Neural cell (in vitro differentiated cells): ENCODE results near the gene P2RX6.

Source experiments
- CTCF ChIP-seq: fragments of 450-650 bp; IDR thresholded peaks from 2 replicates; pipeline ENCODE4 v1.5.1; 2014; ENCODE audit warnings: antibody characterized with exemption, mild to moderate bottlenecking, moderate library complexity; ENCODE audit not compliant: poor library complexity, severe bottlenecking
- EP300 ChIP-seq: fragments of 450-650 bp; conservative IDR thresholded peaks from 2 replicates; pipeline ENCODE4 v1.6.1; 2014; ENCODE audit warnings: antibody characterized with exemption, mild to moderate bottlenecking, moderate library complexity; ENCODE audit not compliant: poor library complexity, severe bottlenecking
- EZH2 ChIP-seq: fragments of 200-600, 300-800 bp; shearing (Covaris generic), sonication (generic); IDR thresholded peaks from 2 replicates; pipeline ENCODE4 v1.6.1; 2014; ENCODE audit warnings: antibody characterized with exemption, low read length, borderline replicate concordance, mild to moderate bottlenecking; ENCODE audit not compliant: insufficient read depth, poor library complexity, severe bottlenecking
- POLR2AphosphoS5 ChIP-seq: IDR thresholded peaks from 2 replicates; pipeline ENCODE4 v1.6.1; 2012
- RAD21 ChIP-seq: fragments of 450-650 bp; conservative IDR thresholded peaks from 2 replicates; pipeline ENCODE4 v1.6.1; 2014; ENCODE audit warnings: antibody characterized with exemption, mild to moderate bottlenecking, moderate library complexity
- REST ChIP-seq: IDR thresholded peaks from 2 replicates; pipeline ENCODE4 v1.6.1; 2012; ENCODE audit warnings: borderline replicate concordance

- TF ChIP-seq CTCF (no peak), EP300 (no peak), POLR2AphosphoS5 (no peak), RAD21 (no peak), EZH2 (no peak), REST (no peak)
Observed at GRCh38 chr22:21029486-21030025, 14.6 kb downstream of the P2RX6 start.
